Measurements from ENCODE around the gene DTNB.

DNA sequence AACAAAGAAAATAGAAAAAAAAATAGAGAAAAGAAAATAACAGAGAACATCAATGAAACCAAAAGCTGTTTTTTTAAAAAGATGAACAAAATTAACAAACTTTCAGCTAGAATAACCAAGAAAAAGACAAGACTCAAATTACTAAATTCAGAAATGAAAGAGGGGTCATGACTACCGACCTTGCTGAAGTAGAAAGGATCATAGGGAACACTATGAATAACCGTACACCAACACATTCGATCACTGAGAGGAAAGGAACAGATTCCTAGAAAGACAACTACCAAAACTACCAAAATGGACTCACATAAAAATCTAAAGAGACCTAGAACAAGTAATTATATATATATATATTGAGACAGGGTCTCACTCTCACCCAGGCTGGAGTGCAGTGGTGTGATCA is 37.4 kb upstream of the DTNB start:
- TF ChIP-seq, protein P1, sequence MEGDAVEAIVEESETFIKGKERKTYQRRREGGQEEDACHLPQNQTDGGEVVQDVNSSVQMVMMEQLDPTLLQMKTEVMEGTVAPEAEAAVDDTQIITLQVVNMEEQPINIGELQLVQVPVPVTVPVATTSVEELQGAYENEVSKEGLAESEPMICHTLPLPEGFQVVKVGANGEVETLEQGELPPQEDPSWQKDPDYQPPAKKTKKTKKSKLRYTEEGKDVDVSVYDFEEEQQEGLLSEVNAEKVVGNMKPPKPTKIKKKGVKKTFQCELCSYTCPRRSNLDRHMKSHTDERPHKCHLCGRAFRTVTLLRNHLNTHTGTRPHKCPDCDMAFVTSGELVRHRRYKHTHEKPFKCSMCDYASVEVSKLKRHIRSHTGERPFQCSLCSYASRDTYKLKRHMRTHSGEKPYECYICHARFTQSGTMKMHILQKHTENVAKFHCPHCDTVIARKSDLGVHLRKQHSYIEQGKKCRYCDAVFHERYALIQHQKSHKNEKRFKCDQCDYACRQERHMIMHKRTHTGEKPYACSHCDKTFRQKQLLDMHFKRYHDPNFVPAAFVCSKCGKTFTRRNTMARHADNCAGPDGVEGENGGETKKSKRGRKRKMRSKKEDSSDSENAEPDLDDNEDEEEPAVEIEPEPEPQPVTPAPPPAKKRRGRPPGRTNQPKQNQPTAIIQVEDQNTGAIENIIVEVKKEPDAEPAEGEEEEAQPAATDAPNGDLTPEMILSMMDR (IDR thresholded peaks at IDR 0.05): no peak
- TF ChIP-seq EZH2 (IDR thresholded peaks at IDR 0.05; ENCODE audit: borderline replicate concordance, insufficient read depth, low read depth, low read length, poor library complexity, severe bottlenecking): no peak

All from B cell (primary cell).